B cell (primary cell): ENCODE data around the gene CDK8. TPM values are rescaled to one million over a fixed set of nuclear protein-coding genes. Genes with fewer than 3 reads are reported as not detected.

Experiments
- ATAC-seq: fragments of 200-7000 bp; cut with Tn5 transposase; one replicate; pipeline ENCODE4 v1.10.0; 2021; ENCODE audit warnings: low read depth, mild to moderate bottlenecking, moderate number of reproducible peaks, moderate library complexity
- CTCF ChIA-PET: fragments of 350-600 bp; sonication (Branson Sonifier 250); formaldehyde crosslinking; loops from one replicate; lab custom pipeline; 2021; ENCODE audit warnings: antibody characterized with exemption, inconsistent platforms; lab: Charles Lee
- POLR2A ChIA-PET: fragments of 350-600 bp; sonication (Branson Sonifier 250); formaldehyde crosslinking; loops from one replicate; lab custom pipeline; 2021; ENCODE audit warnings: antibody characterized with exemption; lab: Charles Lee
- DNase-seq: peaks from one replicate; pipeline ENCODE4 v3.0.0; 2013
- H2AFZ ChIP-seq: 2 replicates; pipeline ENCODE4 v1.6.1; 2012; ENCODE audit warnings: mild to moderate bottlenecking, low read depth, low read length; ENCODE audit not compliant: insufficient read depth, poor library complexity, severe bottlenecking
- H3K27ac ChIP-seq, 2 donors: 1 replicate in 1 of 2; 2 replicates in 1 of 2; pipeline ENCODE4 v1.5.1; 2012 to 2013; ENCODE audit warnings: low read length in 2 of 2, mild to moderate bottlenecking in 2 of 2, moderate library complexity in 1 of 2
- H3K27me3 ChIP-seq, 4 experiments: fragments of 200-600 bp in 1 of 4; sonication (generic) in 1 of 4; replicated peaks in 1 of 4; 1 replicate in 2 of 4; 2 replicates in 2 of 4; pipeline versions ENCODE4 v1.6.1 to v1.7.0; 2013 to 2016; ENCODE audit warnings: low read length in 3 of 4, mild to moderate bottlenecking in 2 of 4, mixed read lengths in 1 of 4, moderate library complexity in 1 of 4; ENCODE audit not compliant: insufficient read depth in 4 of 4, control insufficient read depth in 3 of 4; ENCODE audit errors: control extremely low read depth in 1 of 4
- H3K36me3 ChIP-seq, 2 experiments: replicated peaks in 1 of 2; 1 replicate in 1 of 2; 2 replicates in 1 of 2; pipeline versions ENCODE4 v1.6.1 to v1.7.1; 2013; ENCODE audit warnings: low read length in 1 of 2; ENCODE audit not compliant: insufficient read depth in 2 of 2, control insufficient read depth in 1 of 2; ENCODE audit errors: control extremely low read depth in 1 of 2, extremely low read depth in 1 of 2
- H3K4me1 ChIP-seq, 2 donors: fragments of 200-600 bp in 1 of 2; sonication (generic) in 1 of 2; 1 replicate in 1 of 2; 2 replicates in 1 of 2; pipeline versions ENCODE4 v1.5.1 to v1.6.1; 2013 to 2017; ENCODE audit warnings: low read length in 2 of 2; ENCODE audit not compliant: control insufficient read depth in 2 of 2, insufficient read depth in 2 of 2
- H3K4me2 ChIP-seq: replicated peaks from 2 replicates; pipeline ENCODE3; 2012; ENCODE audit warnings: mild to moderate bottlenecking, low read depth, low read length; ENCODE audit not compliant: poor library complexity, severe bottlenecking
- H3K4me3 ChIP-seq, 5 experiments: fragments of 200-600 bp in 1 of 5; sonication (generic) in 1 of 5; 1 replicate in 3 of 5; 2 replicates in 2 of 5; pipeline versions ENCODE4 v1.5.1 to v1.7.0; 2011 to 2016; ENCODE audit warnings: low read length in 4 of 5, mild to moderate bottlenecking in 4 of 5, low read depth in 2 of 5, control low read depth in 1 of 5, moderate library complexity in 1 of 5; ENCODE audit not compliant: insufficient read depth in 1 of 5; ENCODE audit errors: control extremely low read depth in 1 of 5, extremely low read depth in 1 of 5
- H3K79me2 ChIP-seq: fragments of 200-600 bp; sonication (generic); one replicate; pipeline ENCODE4 v1.6.0; 2016; ENCODE audit warnings: low read length; ENCODE audit not compliant: control insufficient read depth, insufficient read depth
- H3K9ac ChIP-seq: fragments of 200-600 bp; sonication (generic); 2 replicates; pipeline ENCODE4 v1.6.1; 2017; ENCODE audit warnings: mild to moderate bottlenecking, low read length, moderate library complexity
- H3K9me3 ChIP-seq, 3 donors: one replicate each; pipeline versions ENCODE4 v1.6.1 to v1.7.1; 2013; ENCODE audit warnings: low read length in 2 of 3; ENCODE audit not compliant: control insufficient read depth in 2 of 3, insufficient read depth in 1 of 3; ENCODE audit errors: control extremely low read depth in 1 of 3
- H4K20me1 ChIP-seq: 2 replicates; pipeline ENCODE4 v1.6.0; 2012; ENCODE audit warnings: mild to moderate bottlenecking, low read length; ENCODE audit not compliant: insufficient read depth, control insufficient read depth, poor library complexity, severe bottlenecking
- H3K27ac Mint-ChIP-seq: one replicate; pipeline ENCODE4 v1.8.0; 2021; ENCODE audit warnings: mixed read lengths
- H3K27me3 Mint-ChIP-seq: one replicate; pipeline ENCODE4 v1.8.0; 2021; ENCODE audit warnings: mixed read lengths
- H3K4me1 Mint-ChIP-seq: one replicate; pipeline ENCODE4 v1.8.0; 2021; ENCODE audit warnings: mixed read lengths
- H3K4me3 Mint-ChIP-seq: one replicate; pipeline ENCODE4 v1.8.0; 2021; ENCODE audit warnings: mixed read lengths
- H3K9me3 Mint-ChIP-seq: one replicate; pipeline ENCODE4 v1.8.0; 2022; ENCODE audit warnings: mixed read lengths; ENCODE audit not compliant: insufficient read depth
- EZH2 ChIP-seq: IDR thresholded peaks from 2 replicates; pipeline ENCODE4 v1.6.1; 2012; ENCODE audit warnings: borderline replicate concordance, low read depth, mild to moderate bottlenecking, moderate library complexity, low read length; ENCODE audit not compliant: insufficient read depth, poor library complexity, severe bottlenecking
- WGBS: methylation state at CpG from one replicate; pipeline ENCODE4 v1.1.5; 2013; ENCODE audit warnings: missing lambda C conversion rate; ENCODE audit not compliant: insufficient coverage; 5-methylcytosine and 5-hydroxymethylcytosine counted together
- intact Hi-C: fragments of 100-400 bp; cut with micrococcal nuclease; formaldehyde crosslinking; loops from one replicate; pipeline ENCODE4 v1.10.0; 2022
- polyA plus RNA-seq: library from polyadenylated mRNA; depleted of rRNA; stranded (reverse); fragments of >200 nt; gene quantifications from 2 replicates; pipeline ENCODE4 v1.2.3, GENCODE V29; 2012
- total RNA-seq, 2 donors: library from RNA; stranded (reverse); fragments of 120-200 nt in 1 of 2; gene quantifications; 1 replicate in 1 of 2; 2 replicates in 1 of 2; pipeline versions ENCODE4 v1.2.3 to v1.2.4, GENCODE V29; 2013 to 2022
- TF ChIP-seq, protein P1 (sequence below): fragments of 200-600 bp; IDR thresholded peaks from one replicate; pipeline ENCODE4 v1.8.0; 2022; ENCODE audit warnings: antibody characterized with exemption, mild to moderate bottlenecking

CDK8 gene
- total and polyA plus RNA-seq, 2 donors (not counting 1 experiment from before 2014, with no cell fraction given) = 10.8 to 13.5 TPM

DNA sequence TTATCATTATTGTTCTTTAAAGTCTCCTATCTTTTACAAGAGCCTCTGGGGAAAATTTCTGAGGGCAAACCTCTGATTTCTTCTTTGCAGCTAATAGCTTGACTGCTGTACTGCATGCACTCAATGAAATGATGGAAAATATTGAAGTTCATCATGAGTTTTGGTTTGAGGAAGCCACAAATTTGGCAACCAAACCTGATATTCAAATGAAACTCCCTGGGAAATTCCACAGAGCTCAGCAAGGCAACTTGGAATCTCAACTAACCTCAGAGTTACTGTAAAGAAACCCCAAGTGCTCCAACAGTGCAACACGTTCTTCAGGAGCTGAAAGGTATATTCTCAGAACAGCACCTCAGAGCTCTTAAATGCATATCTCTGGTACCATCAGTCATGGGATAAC is 17.6 kb upstream of the CDK8 start:
- Mint-ChIP-seq H3K9me3 (no peaks in the 10 kb centered on the region), H3K4me3 (no peak overlapping the region), H3K27ac (no peak overlapping the region), H3K4me1 (no peaks in the 10 kb centered on the region), H3K27me3 (peaks cover 31% of the 10 kb centered on the region)
- POLR2A ChIA-PET = interaction anchor here (1.0 kb wide), 1 partner anchor 15 kb away, joined by 4 read pairs; the partner anchor contains the start of gene RNF6
- Histone ChIP-seq H3K4me1 (no peaks in the 10 kb centered on the region), H2AFZ (no peak overlapping the region), H3K36me3 (no peaks in the 10 kb centered on the region), H3K79me2 (no peaks in the 10 kb centered on the region), H3K9me3 (no peaks in the 10 kb centered on the region), H4K20me1 (no peaks in the 10 kb centered on the region), H3K9ac (no peak overlapping the region), H3K27ac (no peak overlapping the region), H3K4me2 (no peak overlapping the region), H3K27me3 (no peaks in the 10 kb centered on the region), H3K4me3 (no peak overlapping the region)
- ATAC-seq = no peak
- 73% methylated on average over 1 of the region's 1 CpG for WGBS
- no peak for DNase-seq
- intact Hi-C loops = no loop called here
- no peak for TF ChIP-seq EZH2
- TF ChIP-seq, protein P1, sequence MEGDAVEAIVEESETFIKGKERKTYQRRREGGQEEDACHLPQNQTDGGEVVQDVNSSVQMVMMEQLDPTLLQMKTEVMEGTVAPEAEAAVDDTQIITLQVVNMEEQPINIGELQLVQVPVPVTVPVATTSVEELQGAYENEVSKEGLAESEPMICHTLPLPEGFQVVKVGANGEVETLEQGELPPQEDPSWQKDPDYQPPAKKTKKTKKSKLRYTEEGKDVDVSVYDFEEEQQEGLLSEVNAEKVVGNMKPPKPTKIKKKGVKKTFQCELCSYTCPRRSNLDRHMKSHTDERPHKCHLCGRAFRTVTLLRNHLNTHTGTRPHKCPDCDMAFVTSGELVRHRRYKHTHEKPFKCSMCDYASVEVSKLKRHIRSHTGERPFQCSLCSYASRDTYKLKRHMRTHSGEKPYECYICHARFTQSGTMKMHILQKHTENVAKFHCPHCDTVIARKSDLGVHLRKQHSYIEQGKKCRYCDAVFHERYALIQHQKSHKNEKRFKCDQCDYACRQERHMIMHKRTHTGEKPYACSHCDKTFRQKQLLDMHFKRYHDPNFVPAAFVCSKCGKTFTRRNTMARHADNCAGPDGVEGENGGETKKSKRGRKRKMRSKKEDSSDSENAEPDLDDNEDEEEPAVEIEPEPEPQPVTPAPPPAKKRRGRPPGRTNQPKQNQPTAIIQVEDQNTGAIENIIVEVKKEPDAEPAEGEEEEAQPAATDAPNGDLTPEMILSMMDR = no peak
- CTCF ChIA-PET = no interaction called here

DNA sequence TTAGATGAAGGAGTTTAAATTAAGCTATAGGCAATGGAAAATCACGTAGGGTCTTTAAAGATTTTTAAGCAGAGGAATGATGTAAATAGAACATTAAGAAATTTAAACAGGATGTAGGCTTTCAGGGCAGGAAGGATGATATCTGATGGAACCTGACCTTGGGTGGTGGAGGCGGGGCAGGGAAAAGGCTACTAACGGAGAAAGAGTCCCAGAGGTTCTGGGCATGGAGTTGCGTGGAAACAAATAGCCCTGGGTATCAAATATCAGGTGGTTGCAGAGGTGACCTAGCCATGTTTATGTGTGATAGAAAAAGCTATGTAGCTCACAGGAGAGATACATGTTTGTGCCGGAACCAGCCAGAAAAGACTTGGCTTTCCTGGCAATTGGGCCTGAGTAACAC is 7.8 kb upstream of the CDK8 start:
- H2AFZ ChIP-seq = no peak overlapping the region

More for the DNA sequence above, 7.8 kb upstream of the CDK8 start:
- DNase-seq (no peak), ATAC-seq (no peak)
- Histone ChIP-seq H3K9ac (no peak overlapping the region), H3K4me1 (no peaks in the 10 kb centered on the region), H3K79me2 (no peaks in the 10 kb centered on the region), H3K4me2 (no peak overlapping the region), H3K4me3 (no peak overlapping the region), H3K27ac (no peak overlapping the region), H4K20me1 (no peaks in the 10 kb centered on the region), H3K9me3 (peaks cover 0 to 5% (median 3%) of the 10 kb centered on the region in 3 donors), H3K36me3 (no peaks in the 10 kb centered on the region), H3K27me3 (peaks cover 0 to 4% (median 0%) of the 10 kb centered on the region in 4 experiments)
- WGBS = 92% methylated on average over 5 of the region's 5 CpGs
- CTCF ChIA-PET = no interaction called here
- Mint-ChIP-seq H3K4me1 (no peaks in the 10 kb centered on the region), H3K27me3 (peaks cover 9% of the 10 kb centered on the region), H3K9me3 (peaks cover 3% of the 10 kb centered on the region), H3K27ac (no peak overlapping the region), H3K4me3 (no peak overlapping the region)
- intact Hi-C loops = no loop called here
- no peak for TF ChIP-seq EZH2
- TF ChIP-seq, protein P1 = no peak
- POLR2A ChIA-PET = interaction anchor here (0.7 kb wide), 1 partner anchor 1381 kb away, joined by 3 read pairs; no protein-coding TSS in a partner anchor
